Kidney glomerular epithelial cell (primary cell): ENCODE measurements around the gene RETREG2.
A peak's percentile ranks its signal among the peaks of the same experiment; 100 is the strongest.
"Not testable (repeated sequence)": the region's sequence is repeated elsewhere in the genome, so short reads cannot be mapped to it uniquely, and the experiment has no call there.

Experiments used
- DNase-seq: peaks from one replicate; lab custom pipeline; 2025; lab: John Stamatoyannopoulos, UW

RETREG2 gene

GRCh38 chr2:219197388-219197787 is 19.3 kb downstream of the RETREG2 start:
- no peak for DNase-seq

- DNase-seq: no peak
Measured at GRCh38 chr2:219198974-219199373, 20.9 kb downstream of the RETREG2 start.

GRCh38 chr2:219199470-219200211 is 21.6 kb downstream of the RETREG2 start:
- DNase-seq: no peak

GRCh38 chr2:219200502-219201326 is 22.6 kb downstream of the RETREG2 start:
- not testable (repeated sequence) for DNase-seq

- not testable (repeated sequence) for DNase-seq
Measured at GRCh38 chr2:219201331-219201730, 23.3 kb downstream of the RETREG2 start.

GRCh38 chr2:219204425-219205164 is 26.5 kb downstream of the RETREG2 start:
- no peak for DNase-seq

GRCh38 chr2:219205165-219205538 is 27.1 kb downstream of the RETREG2 start:
- DNase-seq: no peak

GRCh38 chr2:219205981-219206327 is 27.9 kb downstream of the RETREG2 start:
- DNase-seq: no peak

GRCh38 chr2:219206328-219207133 is 28.5 kb downstream of the RETREG2 start, which contains the start of gene ZFAND2B:
Gene ZFAND2B (plus strand): TSS chr2:219206782. CDS start chr2:219206988, 206 bp downstream.
- DNase-seq: peak; percentile 89

- no peak for DNase-seq
Measured at GRCh38 chr2:219207134-219207883, 29.2 kb downstream of the RETREG2 start.

GRCh38 chr2:219207884-219208740 is 30.0 kb downstream of the RETREG2 start:
- DNase-seq: peak; percentile 3

- DNase-seq: no peak
Measured at GRCh38 chr2:219209236-219210195, 31.4 kb downstream of the RETREG2 start.

GRCh38 chr2:219210196-219210885 is 32.3 kb downstream of the RETREG2 start:
- no peak for DNase-seq

- no peak for DNase-seq
Measured at GRCh38 chr2:219210886-219211362, 32.8 kb downstream of the RETREG2 start.

GRCh38 chr2:219213026-219213415 is 34.9 kb downstream of the RETREG2 start:
- no peak for DNase-seq

- no peak for DNase-seq
Measured at GRCh38 chr2:219213486-219214071, 35.5 kb downstream of the RETREG2 start.

- DNase-seq: no peak
Measured at GRCh38 chr2:219214141-219214540, 36.1 kb downstream of the RETREG2 start.

GRCh38 chr2:219214786-219215185 is 36.7 kb downstream of the RETREG2 start:
- DNase-seq: no peak
